ENCODE measurements around the gene OFD1. TPM values are rescaled to one million over a fixed set of nuclear protein-coding genes. Genes with fewer than 3 reads are reported as not detected.
"Not testable (repeated sequence)": the region's sequence is repeated elsewhere in the genome, so short reads cannot be mapped to it uniquely, and the experiment has no call there.

Gene OFD1
- total and polyA plus RNA-seq, 7 donors = 7.4 to 46.0 (median 16.3) TPM

GRCh38 chrX:13721371-13721770, 13.2 kb upstream of the OFD1 start:
- intact Hi-C loops (cut with DNase I) = no loop called here
- Histone ChIP-seq H3K27me3 (no peaks in the 10 kb centered on the region), H3K9me3 (no peaks in the 10 kb centered on the region), H3K4me3 (no peak overlapping the region), H3K36me3 (peaks cover 0 to 1% (median 0%) of the 10 kb centered on the region in 4 donors), H3K4me1 (peaks cover 0 to 24% (median 14%) of the 10 kb centered on the region in 4 donors), H3K27ac (peak overlapping the region; percentile 47 to 82 (median 64))
- TF ChIP-seq CTCF (IDR thresholded peaks at IDR 0.05) (no peak), POLR2A (IDR thresholded peaks at IDR 0.05) (no peak), POLR2AphosphoS5 (IDR thresholded peaks at IDR 0.05) (no peak), EP300 (IDR thresholded peaks at IDR 0.05) (no peak)
- no peak for DNase-seq
- WGBS, 2 donors = 88% methylated on average over 4 of the region's 4 CpGs

- H3K9me3 ChIP-seq = no peaks in the 10 kb centered on the region
Observed at GRCh38 chrX:13721819-13722519, 12.6 kb upstream of the OFD1 start.

GRCh38 chrX:13724878-13725277, 9.7 kb upstream of the OFD1 start:
- H3K36me3 ChIP-seq; DNase-seq; H3K4me3 ChIP-seq; H3K27me3 ChIP-seq; H3K9me3 ChIP-seq; intact Hi-C loops (cut with DNase I): not testable (repeated sequence)
- 80 to 85% methylated on average over 9 of the region's 9 CpGs for WGBS, 2 donors
- Histone ChIP-seq H3K27ac (peak overlapping the region in 2 of 4 donors; percentile 12 to 31), H3K4me1 (peaks cover 0 to 13% (median 9%) of the 10 kb centered on the region in 4 donors)

More at GRCh38 chrX:13721819-13722519, 12.6 kb upstream of the OFD1 start:
- no peak for TF ChIP-seq CTCF (IDR thresholded peaks at IDR 0.05)
- peak in 1 of 4 donors; percentile 4 for TF ChIP-seq POLR2AphosphoS5 (IDR thresholded peaks at IDR 0.05)
- H3K36me3 ChIP-seq = no peaks in the 10 kb centered on the region
- 42 to 62% methylated on average over 7 of the region's 7 CpGs for WGBS, 2 donors
- H3K4me3 ChIP-seq = no peak overlapping the region
- no peaks in the 10 kb centered on the region for H3K27me3 ChIP-seq
- intact Hi-C loops (cut with DNase I) = no loop called here
- H3K27ac ChIP-seq = peak overlapping the region; percentile 47 to 82 (median 64)
- H3K4me1 ChIP-seq = peaks cover 0 to 24% (median 14%) of the 10 kb centered on the region in 4 donors
- no peak for DNase-seq

GRCh38 chrX:13726583-13726982, 8.0 kb upstream of the OFD1 start:
- H3K27ac ChIP-seq; H3K27me3 ChIP-seq; intact Hi-C loops (cut with DNase I); H3K9me3 ChIP-seq; H3K4me3 ChIP-seq; DNase-seq; H3K36me3 ChIP-seq: not testable (repeated sequence)
- 86 to 90% methylated on average over 2 of the region's 2 CpGs for WGBS, 2 donors
- peaks cover 0 to 11% (median 3%) of the 10 kb centered on the region in 4 donors for H3K4me1 ChIP-seq

- not testable (repeated sequence) for H3K27me3 ChIP-seq, DNase-seq
Observed at GRCh38 chrX:13730523-13730922, 4.0 kb upstream of the OFD1 start.

GRCh38 chrX:13732246-13733067, 2.1 kb upstream of the OFD1 start:
- Histone ChIP-seq H3K36me3 (no peaks in the 10 kb centered on the region), H3K27me3 (peaks cover 0 to 5% (median 0%) of the 10 kb centered on the region in 3 donors), H3K9me3 (no peaks in the 10 kb centered on the region), H3K27ac (peak overlapping the region; percentile 90 to 95 (median 92)), H3K4me1 (peaks cover 0 to 23% (median 8%) of the 10 kb centered on the region in 4 donors), H3K4me3 (no peak overlapping the region)
- DNase-seq = no peak
- intact Hi-C loops (cut with DNase I) = no loop called here
- no peak for TF ChIP-seq POLR2A (IDR thresholded peaks at IDR 0.05)
- no peak for TF ChIP-seq CTCF (IDR thresholded peaks at IDR 0.05)
- TF ChIP-seq POLR2AphosphoS5 (IDR thresholded peaks at IDR 0.05) = no peak
- no peak for TF ChIP-seq EP300 (IDR thresholded peaks at IDR 0.05)
- 79 to 84% methylated on average over 7 of the region's 7 CpGs for WGBS, 2 donors

More at GRCh38 chrX:13730523-13730922, 4.0 kb upstream of the OFD1 start:
- H3K4me3 ChIP-seq; H3K36me3 ChIP-seq; intact Hi-C loops (cut with DNase I); H3K9me3 ChIP-seq: not testable (repeated sequence)
- 90 to 97% methylated on average over 1 of the region's 1 CpG for WGBS, 2 donors
- peak overlapping the region in 2 of 4 donors; percentile 94 to 95 for H3K27ac ChIP-seq
- peaks cover 0 to 23% (median 8%) of the 10 kb centered on the region in 4 donors for H3K4me1 ChIP-seq
